Vagina (tissue), 2 donors: ENCODE results near the gene PARP9. TPM values are rescaled to one million over a fixed set of nuclear protein-coding genes. Genes with fewer than 3 reads are reported as not detected.

ENCODE experiments used
- DNase-seq, 2 donors: peaks; one replicate each; pipeline ENCODE4 v3.0.0-alpha.2; 2017; ENCODE audit errors: extremely low spot score in 2 of 2
- H3K27ac ChIP-seq: fragments of 200-600 bp; sonication (generic); one replicate; pipeline ENCODE4 v1.5.1; 2019
- H3K27me3 ChIP-seq: fragments of 200-600 bp; sonication (generic); one replicate; pipeline ENCODE4 v1.5.1; 2019
- H3K36me3 ChIP-seq, 2 donors: fragments of 200-600 bp; sonication (generic); one replicate each; pipeline ENCODE4 v1.5.1; 2017 to 2019
- H3K4me1 ChIP-seq: fragments of 200-600 bp; sonication (generic); one replicate; pipeline ENCODE4 v1.5.1; 2019
- H3K4me3 ChIP-seq, 2 donors: fragments of 200-600 bp; sonication (generic); 1 replicate in 1 of 2; 2 replicates in 1 of 2; pipeline ENCODE4 v1.5.1; 2016 to 2019
- H3K9me3 ChIP-seq: fragments of 200-600 bp; sonication (generic); one replicate; pipeline ENCODE4 v1.5.1; 2019
- CTCF ChIP-seq, 3 experiments: fragments of 450-650 bp in 2 of 3; fragments of 200-600 bp in 1 of 3; sonication (generic) in 1 of 3; IDR thresholded peaks; one replicate each; pipeline ENCODE4 v1.5.1; 2017 to 2019; ENCODE audit warnings: antibody characterized with exemption in 3 of 3, mild to moderate bottlenecking in 2 of 3, moderate library complexity in 2 of 3
- POLR2A ChIP-seq, 2 donors: fragments of 450-650 bp; IDR thresholded peaks; one replicate each; pipeline ENCODE4 v1.6.1; 2017; ENCODE audit warnings: antibody characterized with exemption in 2 of 2, mild to moderate bottlenecking in 2 of 2, moderate library complexity in 2 of 2
- POLR2AphosphoS5 ChIP-seq, 2 donors: sonication (generic); formaldehyde crosslinking; IDR thresholded peaks; one replicate each; pipeline ENCODE4 v1.9.0; 2017; ENCODE audit warnings: antibody characterized with exemption in 2 of 2, mild to moderate bottlenecking in 2 of 2, low read depth in 1 of 2; ENCODE audit not compliant: insufficient read depth in 1 of 2
- intact Hi-C: fragments of 100-400 bp; cut with DNase I; formaldehyde crosslinking; loops from one replicate; pipeline ENCODE4 v1.15.1; 2023
- total RNA-seq: library from RNA; depleted of rRNA; stranded (reverse); fragments of >200 nt; gene quantifications from one replicate; pipeline ENCODE4 v1.2.3, GENCODE V29; 2016

PARP9 gene
- total RNA-seq, 1 donor from 2014 or later, result 19.4 TPM

GRCh38 chr3:122562923-122563716 is 980 bp downstream of the PARP9 start:
- H3K36me3 ChIP-seq, result peaks cover 0 to 22% of the 10 kb centered on the region in 2 donors
- H3K4me3 ChIP-seq, result peak overlapping the region; percentile 90 to 98
- TF ChIP-seq CTCF (IDR thresholded peaks at IDR 0.05) (no peak), POLR2A (IDR thresholded peaks at IDR 0.05) (no peak), POLR2AphosphoS5 (IDR thresholded peaks at IDR 0.05; ENCODE audit: insufficient read depth in 1 of 2, low read depth in 1 of 2) (no peak)
- DNase-seq, result no peak
- no peaks in the 10 kb centered on the region for H3K9me3 ChIP-seq
- H3K4me1 ChIP-seq, result peaks cover 29% of the 10 kb centered on the region
- peak overlapping the region; percentile 97 for H3K27ac ChIP-seq
- intact Hi-C loops, result no loop called here
- no peaks in the 10 kb centered on the region for H3K27me3 ChIP-seq

- Histone ChIP-seq H3K4me1 (peaks cover 26% of the 10 kb centered on the region), H3K4me3 (no peak overlapping the region), H3K27ac (no peak overlapping the region), H3K36me3 (peaks cover 0 to 18% of the 10 kb centered on the region in 2 donors), H3K27me3 (no peaks in the 10 kb centered on the region), H3K9me3 (no peaks in the 10 kb centered on the region)
- intact Hi-C loops, result no loop called here
- peak in 1 of 3 experiments; percentile 48 for TF ChIP-seq CTCF (IDR thresholded peaks at IDR 0.05)
- peak in 1 of 2 donors; percentile 52 for TF ChIP-seq POLR2AphosphoS5 (IDR thresholded peaks at IDR 0.05; ENCODE audit: insufficient read depth in 1 of 2, low read depth in 1 of 2)
- TF ChIP-seq POLR2A (IDR thresholded peaks at IDR 0.05), result no peak
- DNase-seq, result no peak
Observed at GRCh38 chr3:122560680-122561079, 3.4 kb downstream of the PARP9 start.

GRCh38 chr3:122559906-122560305 is 4.2 kb downstream of the PARP9 start:
- Histone ChIP-seq H3K4me1 (peaks cover 19% of the 10 kb centered on the region), H3K4me3 (no peak overlapping the region), H3K27ac (no peak overlapping the region), H3K9me3 (no peaks in the 10 kb centered on the region), H3K36me3 (peaks cover 0 to 26% of the 10 kb centered on the region in 2 donors), H3K27me3 (no peaks in the 10 kb centered on the region)
- intact Hi-C loops, result no loop called here
- no peak for DNase-seq
- no peak for TF ChIP-seq POLR2A (IDR thresholded peaks at IDR 0.05)
- TF ChIP-seq POLR2AphosphoS5 (IDR thresholded peaks at IDR 0.05; ENCODE audit: insufficient read depth in 1 of 2, low read depth in 1 of 2), result no peak
- no peak for TF ChIP-seq CTCF (IDR thresholded peaks at IDR 0.05)

- H3K9me3 ChIP-seq, result no peaks in the 10 kb centered on the region
- no peak for DNase-seq
- intact Hi-C loops, result no loop called here
- H3K4me1 ChIP-seq, result peaks cover 13% of the 10 kb centered on the region
- no peak overlapping the region for H3K27ac ChIP-seq
- H3K27me3 ChIP-seq, result no peaks in the 10 kb centered on the region
- H3K4me3 ChIP-seq, result no peak overlapping the region
- peaks cover 0 to 31% of the 10 kb centered on the region in 2 donors for H3K36me3 ChIP-seq
- TF ChIP-seq POLR2AphosphoS5 (IDR thresholded peaks at IDR 0.05; ENCODE audit: insufficient read depth in 1 of 2, low read depth in 1 of 2), result no peak
- TF ChIP-seq CTCF (IDR thresholded peaks at IDR 0.05), result no peak
- no peak for TF ChIP-seq POLR2A (IDR thresholded peaks at IDR 0.05)
Observed at GRCh38 chr3:122558605-122559004, 5.5 kb downstream of the PARP9 start.

GRCh38 chr3:122557356-122557755 is 6.7 kb downstream of the PARP9 start:
- Histone ChIP-seq H3K9me3 (no peaks in the 10 kb centered on the region), H3K4me3 (no peak overlapping the region)

More at GRCh38 chr3:122557356-122557755, 6.7 kb downstream of the PARP9 start:
- DNase-seq, result no peak
- no peak for TF ChIP-seq CTCF (IDR thresholded peaks at IDR 0.05)
- TF ChIP-seq POLR2A (IDR thresholded peaks at IDR 0.05), result no peak
- no peak for TF ChIP-seq POLR2AphosphoS5 (IDR thresholded peaks at IDR 0.05; ENCODE audit: insufficient read depth in 1 of 2, low read depth in 1 of 2)
- intact Hi-C loops, result no loop called here
- Histone ChIP-seq H3K36me3 (peaks cover 0 to 37% of the 10 kb centered on the region in 2 donors), H3K4me1 (peaks cover under 1% of the 10 kb centered on the region), H3K27ac (no peak overlapping the region), H3K27me3 (no peaks in the 10 kb centered on the region)
